Chondrocyte (in vitro differentiated cells): ENCODE results near the gene ZDHHC5. TPM values are rescaled to one million over a fixed set of nuclear protein-coding genes. Genes with fewer than 3 reads are reported as not detected.

Experiments used
- DNase-seq: peaks from one replicate; pipeline ENCODE4 v3.0.0; 2021; ENCODE audit warnings: mixed read lengths, low spot score
- H3K27ac Mint-ChIP-seq: one replicate; pipeline ENCODE4 v1.8.0; 2021; ENCODE audit warnings: mild to moderate bottlenecking, moderate library complexity, mixed read lengths; ENCODE audit not compliant: unreplicated experiment
- H3K27me3 Mint-ChIP-seq: 2 replicates; pipeline ENCODE4 v1.8.0; 2021; ENCODE audit warnings: low read depth, mixed read lengths
- H3K36me3 Mint-ChIP-seq: 2 replicates; pipeline ENCODE4 v1.8.0; 2021; ENCODE audit warnings: low read depth, mixed read lengths
- H3K4me1 Mint-ChIP-seq: 2 replicates; pipeline ENCODE4 v1.8.0; 2021; ENCODE audit warnings: low read depth, mild to moderate bottlenecking, mixed read lengths
- H3K4me3 Mint-ChIP-seq: one replicate; pipeline ENCODE4 v1.8.0; 2021; ENCODE audit warnings: mild to moderate bottlenecking, moderate library complexity, mixed read lengths; ENCODE audit not compliant: unreplicated experiment
- H3K9me3 Mint-ChIP-seq: 2 replicates; pipeline ENCODE4 v1.8.0; 2021; ENCODE audit warnings: low read depth, mixed read lengths
- CTCF ChIP-seq: fragments of 200-600 bp; sonication (generic); IDR thresholded peaks from 2 replicates; pipeline ENCODE4 v1.5.0; 2021; ENCODE audit warnings: antibody characterized with exemption, mild to moderate bottlenecking, moderate library complexity
- total RNA-seq: library from RNA; stranded (reverse); gene quantifications from 3 replicates; pipeline ENCODE4 v1.2.1, GENCODE V29; 2021

Gene ZDHHC5
- total RNA-seq, 1 donor from 2014 or later, result 57.4 TPM

GRCh38 chr11:57647960-57648800 lies 19.7 kb upstream of the ZDHHC5 start:
- Mint-ChIP-seq H3K36me3 (peaks cover 3% of the 10 kb centered on the region), H3K4me1 (peaks cover 61% of the 10 kb centered on the region), H3K9me3 (no peaks in the 10 kb centered on the region), H3K27me3 (peaks cover 42% of the 10 kb centered on the region), H3K4me3 (peak overlapping the region; percentile 56), H3K27ac (no peak overlapping the region)
- DNase-seq, result no peak
- TF ChIP-seq CTCF, result no peak

- Mint-ChIP-seq H3K4me3 (peak overlapping the region; percentile 56), H3K4me1 (peaks cover 55% of the 10 kb centered on the region), H3K27ac (no peak overlapping the region), H3K27me3 (peaks cover 39% of the 10 kb centered on the region), H3K9me3 (no peaks in the 10 kb centered on the region), H3K36me3 (no peaks in the 10 kb centered on the region)
- no peak for TF ChIP-seq CTCF
- no peak for DNase-seq
These were observed 18.8 kb upstream of the ZDHHC5 start for GRCh38 chr11:57648801-57649735.

- Mint-ChIP-seq H3K27ac (no peak within 1 kb of the TSS), H3K9me3 (no peaks in the 10 kb centered on the region), H3K4me1 (peaks cover 47% of the 10 kb centered on the region), H3K36me3 (no peaks in the 10 kb centered on the region), H3K27me3 (peaks cover 35% of the 10 kb centered on the region), H3K4me3 (peak within 1 kb of the TSS; percentile 56)
- no peak for DNase-seq
- TF ChIP-seq CTCF, result no peak
These were observed 17.8 kb upstream of the ZDHHC5 start, which contains the start of gene YPEL4 for GRCh38 chr11:57649826-57650738. Gene YPEL4 (minus strand): TSS chr11:57649912. CDS start chr11:57647107, 2,805 bp downstream.

GRCh38 chr11:57650739-57651090 lies 17.2 kb upstream of the ZDHHC5 start:
- H3K4me1 Mint-ChIP-seq, result peaks cover 43% of the 10 kb centered on the region
- no peaks in the 10 kb centered on the region for H3K9me3 Mint-ChIP-seq
- H3K4me3 Mint-ChIP-seq, result no peak overlapping the region
- DNase-seq, result no peak
- no peaks in the 10 kb centered on the region for H3K36me3 Mint-ChIP-seq
- TF ChIP-seq CTCF, result no peak
- H3K27ac Mint-ChIP-seq, result no peak overlapping the region
- H3K27me3 Mint-ChIP-seq, result peaks cover 35% of the 10 kb centered on the region
